Adrenal gland (tissue), 12 donors: ENCODE measurements around the gene PLSCR3. TPM values are rescaled to one million over a fixed set of nuclear protein-coding genes. Genes with fewer than 3 reads are reported as not detected.
A peak's percentile ranks its signal among the peaks of the same experiment; 100 is the strongest.

Experiments used
- DNase-seq, 7 donors: peaks; one replicate each; pipeline ENCODE4 v3.0.0-alpha.2; 2019 to 2020
- H3K27ac ChIP-seq, 5 donors: fragments of 200-600 bp; sonication (generic) in 4 of 5; 1 replicate in 3 of 5; 2 replicates in 2 of 5; pipeline versions ENCODE4 v1.5.1 to v1.8.0; 2016 to 2020; ENCODE audit warnings: mild to moderate bottlenecking in 1 of 5
- H3K27me3 ChIP-seq: fragments of 200-600 bp; 2 replicates; pipeline ENCODE4 v1.8.0; 2021
- H3K36me3 ChIP-seq, 2 donors: fragments of 200-600 bp; replicated peaks in 1 of 2; 1 replicate in 1 of 2; 2 replicates in 1 of 2; pipeline versions ENCODE4 v1.5.1 to v1.8.0; 2018 to 2022
- H3K4me1 ChIP-seq, 2 donors: fragments of 200-600 bp; replicated peaks in 1 of 2; 1 replicate in 1 of 2; 2 replicates in 1 of 2; pipeline versions ENCODE4 v1.5.1 to v1.8.0; 2018 to 2021
- H3K4me3 ChIP-seq, 4 donors: fragments of 200-600 bp; sonication (generic) in 3 of 4; one replicate each; pipeline ENCODE4 v1.5.1; 2016 to 2018
- H3K9me3 ChIP-seq, 3 donors: fragments of 200-600 bp; sonication (generic) in 1 of 3; replicated peaks in 1 of 3; 1 replicate in 2 of 3; 2 replicates in 1 of 3; pipeline versions ENCODE4 v1.5.1 to v1.8.0; 2016 to 2021
- CTCF ChIP-seq, 6 experiments: fragments of 450-650 bp in 4 of 6; fragments of 200-600 bp in 2 of 6; sonication (generic) in 1 of 6; IDR thresholded peaks; 1 replicate in 5 of 6; 2 replicates in 1 of 6; pipeline versions ENCODE4 v1.5.1 to v1.8.0; 2016 to 2021; ENCODE audit warnings: antibody characterized with exemption in 6 of 6, mild to moderate bottlenecking in 2 of 6, moderate library complexity in 1 of 6
- POLR2A ChIP-seq, 2 donors: fragments of 450-650 bp; IDR thresholded peaks; one replicate each; pipeline ENCODE4 v1.6.1; 2017; ENCODE audit warnings: antibody characterized with exemption in 2 of 2, mild to moderate bottlenecking in 2 of 2, moderate library complexity in 1 of 2
- WGBS, 4 donors: extraction: QIAGEN DNeasy Blood & Tissue Kit in 2 of 4; methylation state at CpG; one replicate each; pipeline versions ENCODE4 v1.1.5 to v1.1.7; 2013 to 2017; 5-methylcytosine and 5-hydroxymethylcytosine counted together
- intact Hi-C, 2 donors: fragments of 100-400 bp; cut with DNase I; formaldehyde crosslinking; loops; one replicate each; pipeline versions ENCODE4 v1.14.1 to v1.15.0; 2022 to 2023
- polyA plus RNA-seq, 3 donors: library from polyadenylated mRNA; stranded (reverse); fragments of 200-250 nt in 2 of 3; fragments of 350-450 nt in 1 of 3; fragmentation: Illumina TruSeq in 1 of 3; extraction: RNeasy Lipid Tissue Mini Kit (QIAGEN cat#74804) in 1 of 3; gene quantifications; one replicate each; pipeline ENCODE4 v1.2.3, GENCODE V29; 2013 to 2014
- total RNA-seq, 9 donors: library from RNA; depleted of rRNA in 4 of 9; stranded (reverse); fragments of >200 nt in 4 of 9; fragments of 120-200 nt in 1 of 9; fragmentation: NEBNext Ultra II Directional in 1 of 9; extraction: Animal tissue kit (Norgen Biotek cat#: 25700) in 1 of 9; gene quantifications; one replicate each; pipeline versions ENCODE4 v1.1.0 to v1.2.4, GENCODE V29; 2013 to 2023
- donor health status: healthy with polysubstance abuse.
- donor health status: Bipolar disorder and iron deficiency.
- donor health status: DM: yes; HTN: yes; CAD: no.
- donor health status: DM: no; HTN: no; CAD: no.
- donor health status: DM: no; HTN: no; CAD: no.
- donor health status: DM: yes; HTN: yes; CAD: no.

Gene PLSCR3
- total and polyA plus RNA-seq, 12 donors, result 7.7 to 42.5 (median 27.9) TPM

- Histone ChIP-seq H3K27ac (no peak within 1 kb of the TSS), H3K27me3 (no peaks in the 10 kb centered on the region), H3K4me1 (peaks cover 11 to 19% of the 10 kb centered on the region in 2 donors), H3K36me3 (no peaks in the 10 kb centered on the region), H3K9me3 (no peaks in the 10 kb centered on the region), H3K4me3 (no peak within 1 kb of the TSS)
- intact Hi-C loops, result loop anchor here (5.0 to 10.0 kb wide), 3 partner anchors 77 to 210 kb away; partner anchors contain the start of genes SENP3 (in 1 of the 2) and TNFSF13 (in 1 of the 2)
- no peak for TF ChIP-seq CTCF (IDR thresholded peaks at IDR 0.05)
- no peak for TF ChIP-seq POLR2A (IDR thresholded peaks at IDR 0.05)
- WGBS, 4 donors, result 65 to 100% (median 71%) methylated on average over 1 to 10 of the region's 10 CpGs
- peak in 3 of 7 donors; percentile 30 to 48 (median 35) for DNase-seq
These were observed 39.3 kb downstream of the PLSCR3 start, which contains the start of gene TMEM95 for GRCh38 chr17:7355053-7355452. TMEM95 (plus strand) TSS chr17:7355156; CDS start chr17:7355205, 49 bp downstream.

DNA sequence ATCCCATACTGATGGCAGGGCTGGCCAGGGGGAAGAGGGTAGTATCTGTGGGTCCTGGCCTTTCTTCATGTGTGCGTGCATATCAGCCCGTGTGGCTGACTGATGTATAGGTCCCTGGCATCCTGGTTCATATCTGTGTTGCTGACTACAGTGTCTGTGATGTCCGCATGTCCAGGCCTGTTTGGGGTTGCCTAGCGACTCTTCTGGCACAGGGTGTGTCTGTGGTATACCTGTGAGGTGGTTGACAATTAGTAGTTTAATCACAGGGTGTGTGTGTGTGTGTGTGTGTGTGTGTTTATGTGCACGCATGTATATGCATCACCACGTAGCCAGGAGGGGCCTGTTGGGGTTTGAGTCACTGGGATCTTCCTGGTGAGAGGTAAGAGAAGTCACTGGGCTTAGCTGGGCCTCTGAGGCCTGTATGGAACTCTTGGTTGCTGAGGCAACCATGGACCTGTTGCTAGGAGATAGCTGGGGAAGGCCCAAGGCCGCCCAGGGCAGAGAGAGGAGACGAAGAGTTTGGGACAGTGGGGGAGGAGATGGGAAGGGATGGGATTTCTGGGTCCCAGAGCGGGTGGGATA is 40.0 kb downstream of the PLSCR3 start:
- Histone ChIP-seq H3K4me3 (no peak overlapping the region), H3K27me3 (no peaks in the 10 kb centered on the region), H3K36me3 (no peaks in the 10 kb centered on the region), H3K27ac (no peak overlapping the region), H3K9me3 (no peaks in the 10 kb centered on the region), H3K4me1 (peaks cover 18 to 26% of the 10 kb centered on the region in 2 donors)
- TF ChIP-seq POLR2A (IDR thresholded peaks at IDR 0.05) (no peak), CTCF (IDR thresholded peaks at IDR 0.05) (no peak)
- DNase-seq, result peak in 2 of 7 donors; percentile 41 to 45
- intact Hi-C loops, result loop anchor here (10.0 kb wide), 2 partner anchors 200 to 210 kb away; partner anchors contain the start of genes SENP3 (in 1 of the 2) and TNFSF13 (in 1 of the 2)
- 73 to 76% (median 76%) methylated on average over 6 to 9 of the region's 9 CpGs for WGBS, 4 donors

DNA sequence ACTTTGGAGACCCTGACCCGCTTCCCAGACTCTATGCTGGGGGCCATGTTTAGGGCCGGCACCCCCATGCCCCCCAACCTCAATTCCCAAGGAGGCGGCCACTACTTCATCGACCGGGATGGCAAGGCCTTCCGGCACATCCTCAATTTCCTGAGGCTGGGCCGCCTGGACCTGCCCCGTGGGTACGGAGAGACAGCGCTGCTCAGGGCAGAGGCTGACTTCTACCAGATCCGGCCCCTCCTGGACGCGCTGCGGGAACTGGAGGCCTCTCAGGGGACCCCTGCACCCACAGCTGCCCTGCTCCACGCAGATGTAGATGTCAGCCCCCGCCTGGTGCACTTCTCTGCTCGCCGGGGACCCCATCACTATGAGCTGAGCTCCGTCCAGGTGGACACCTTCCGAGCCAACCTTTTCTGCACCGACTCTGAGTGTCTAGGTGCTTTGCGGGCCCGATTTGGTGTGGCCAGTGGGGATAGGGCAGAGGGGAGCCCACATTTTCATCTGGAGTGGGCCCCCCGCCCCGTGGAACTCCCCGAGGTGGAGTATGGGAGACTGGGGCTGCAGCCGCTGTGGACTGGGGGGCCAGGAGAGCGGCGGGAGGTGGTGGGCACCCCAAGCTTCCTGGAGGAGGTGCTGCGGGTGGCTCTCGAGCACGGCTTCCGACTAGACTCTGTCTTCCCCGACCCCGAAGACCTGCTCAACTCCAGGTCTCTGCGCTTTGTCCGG is 41.3 kb downstream of the PLSCR3 start:
- WGBS, 4 donors, result 89 to 92% (median 90%) methylated on average over 19 to 37 of the region's 37 CpGs
- H3K4me3 ChIP-seq, result peak overlapping the region in 1 of 4 donors; percentile 78
- no peak for TF ChIP-seq CTCF (IDR thresholded peaks at IDR 0.05)
- no peak for TF ChIP-seq POLR2A (IDR thresholded peaks at IDR 0.05)

DNA sequence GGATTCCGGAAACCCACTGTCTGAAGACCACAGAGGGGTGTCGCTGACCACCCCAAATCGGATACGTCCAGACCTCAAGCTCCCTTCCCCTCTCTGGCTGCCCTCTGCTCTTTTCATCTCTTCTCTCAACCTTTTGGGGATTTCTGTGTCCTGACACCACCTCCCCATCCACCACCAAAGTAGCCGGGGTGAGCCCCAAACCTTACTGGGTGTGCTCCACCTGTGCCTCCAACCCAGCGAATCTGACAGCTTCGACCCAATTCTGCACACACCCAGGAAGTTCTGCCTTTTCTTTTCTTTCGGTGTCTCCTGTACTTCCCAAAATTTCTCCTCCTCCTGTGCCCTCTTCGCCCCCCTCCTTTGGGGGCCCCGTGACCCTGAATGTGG is 41.8 kb downstream of the PLSCR3 start:
- Histone ChIP-seq H3K27me3 (no peaks in the 10 kb centered on the region), H3K27ac (peak overlapping the region; percentile 95 to 99 (median 98)), H3K4me1 (peaks cover 21 to 37% of the 10 kb centered on the region in 2 donors), H3K9me3 (no peaks in the 10 kb centered on the region), H3K4me3 (peak overlapping the region in 3 of 4 donors; percentile 47 to 78 (median 68)), H3K36me3 (no peaks in the 10 kb centered on the region)
- DNase-seq, result no peak
- TF ChIP-seq CTCF (IDR thresholded peaks at IDR 0.05) (peak in 3 of 6 experiments; percentile 35 to 44 (median 37)), POLR2A (IDR thresholded peaks at IDR 0.05) (no peak)
- intact Hi-C loops, result loop anchor here (10.0 kb wide), 2 partner anchors 202 to 212 kb away; partner anchors contain the start of genes SENP3 (in 1 of the 2) and TNFSF13 (in 1 of the 2)
- WGBS, 4 donors, result 25 to 32% (median 27%) methylated on average over 10 of the region's 10 CpGs

More for the DNA sequence above, 41.3 kb downstream of the PLSCR3 start:
- peak overlapping the region in 1 of 5 donors; percentile 99 for H3K27ac ChIP-seq
- H3K27me3 ChIP-seq, result no peaks in the 10 kb centered on the region
- DNase-seq, result peak in 2 of 7 donors; percentile 28 to 37
- no peaks in the 10 kb centered on the region for H3K36me3 ChIP-seq
- H3K4me1 ChIP-seq, result peaks cover 21 to 31% of the 10 kb centered on the region in 2 donors
- no peaks in the 10 kb centered on the region for H3K9me3 ChIP-seq
- intact Hi-C loops, result loop anchor here (10.0 kb wide), 2 partner anchors 202 to 212 kb away; partner anchors contain the start of genes SENP3 (in 1 of the 2) and TNFSF13 (in 1 of the 2)
